ENCODE data around the gene C2orf69. TPM values are rescaled to one million over a fixed set of nuclear protein-coding genes. Genes with fewer than 3 reads are reported as not detected.

The C2orf69 gene
- total and polyA plus RNA-seq, 2 of the 13 experiments (the other 11 are each of a cell fraction or from before 2014, with no cell fraction given): 4.8 to 19.3 TPM

DNA sequence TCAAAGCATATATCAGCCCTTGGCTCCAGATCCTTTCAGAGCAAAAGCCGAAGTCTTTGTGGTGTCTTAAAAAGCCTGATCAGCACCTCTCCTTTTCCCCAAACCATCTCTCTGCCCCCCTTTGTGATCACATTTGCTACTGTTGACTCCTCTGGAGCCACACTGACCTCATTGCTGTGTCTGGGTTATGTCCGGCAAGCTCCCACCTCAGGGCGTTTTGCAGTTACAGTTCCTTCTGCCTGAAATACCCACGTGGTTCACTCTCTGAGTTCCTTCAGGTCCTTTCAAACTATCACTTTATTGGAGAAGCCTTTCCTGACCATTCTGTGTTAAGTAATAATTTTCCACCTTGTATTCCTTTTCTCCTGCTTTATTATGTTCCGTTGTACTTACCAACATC lies 11.8 kb downstream of the C2orf69 start (continued):
- TF ChIP-seq MTF1 (CRISPR knock-in tag; IDR thresholded peaks at IDR 0.05): no peak
- TF ChIP-seq SNAPC2 (CRISPR knock-in tag; IDR thresholded peaks at IDR 0.05): no peak
- no peak for TF ChIP-seq SP140L (CRISPR knock-in tag; IDR thresholded peaks at IDR 0.05; ENCODE audit: borderline replicate concordance)
- no peak for TF ChIP-seq TBX3 (IDR thresholded peaks at IDR 0.05; ENCODE audit: borderline replicate concordance)
- TF ChIP-seq ZFX (CRISPR knock-in tag; IDR thresholded peaks at IDR 0.05; ENCODE audit: low read depth): no peak
- no peak for TF ChIP-seq ZNF235 (CRISPR knock-in tag; IDR thresholded peaks at IDR 0.05; ENCODE audit: borderline replicate concordance)
- TF ChIP-seq, protein P1, sequence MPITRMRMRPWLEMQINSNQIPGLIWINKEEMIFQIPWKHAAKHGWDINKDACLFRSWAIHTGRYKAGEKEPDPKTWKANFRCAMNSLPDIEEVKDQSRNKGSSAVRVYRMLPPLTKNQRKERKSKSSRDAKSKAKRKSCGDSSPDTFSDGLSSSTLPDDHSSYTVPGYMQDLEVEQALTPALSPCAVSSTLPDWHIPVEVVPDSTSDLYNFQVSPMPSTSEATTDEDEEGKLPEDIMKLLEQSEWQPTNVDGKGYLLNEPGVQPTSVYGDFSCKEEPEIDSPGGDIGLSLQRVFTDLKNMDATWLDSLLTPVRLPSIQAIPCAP (CRISPR knock-in tag; IDR thresholded peaks at IDR 0.05; ENCODE audit: low read depth): no peak
- TF ChIP-seq ZFP36L1 (CRISPR knock-in tag; IDR thresholded peaks at IDR 0.05): no peak
- TF ChIP-seq, protein P2, sequence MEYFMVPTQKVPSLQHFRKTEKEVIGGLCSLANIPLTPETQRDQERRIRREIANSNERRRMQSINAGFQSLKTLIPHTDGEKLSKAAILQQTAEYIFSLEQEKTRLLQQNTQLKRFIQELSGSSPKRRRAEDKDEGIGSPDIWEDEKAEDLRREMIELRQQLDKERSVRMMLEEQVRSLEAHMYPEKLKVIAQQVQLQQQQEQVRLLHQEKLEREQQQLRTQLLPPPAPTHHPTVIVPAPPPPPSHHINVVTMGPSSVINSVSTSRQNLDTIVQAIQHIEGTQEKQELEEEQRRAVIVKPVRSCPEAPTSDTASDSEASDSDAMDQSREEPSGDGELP (IDR thresholded peaks at IDR 0.05; ENCODE audit: borderline replicate concordance, low read depth): no peak
- TF ChIP-seq ZNF563 (CRISPR knock-in tag; IDR thresholded peaks at IDR 0.05): no peak
- TF ChIP-seq NFE2L1 (CRISPR knock-in tag; IDR thresholded peaks at IDR 0.05; ENCODE audit: borderline replicate concordance): no peak

DNA sequence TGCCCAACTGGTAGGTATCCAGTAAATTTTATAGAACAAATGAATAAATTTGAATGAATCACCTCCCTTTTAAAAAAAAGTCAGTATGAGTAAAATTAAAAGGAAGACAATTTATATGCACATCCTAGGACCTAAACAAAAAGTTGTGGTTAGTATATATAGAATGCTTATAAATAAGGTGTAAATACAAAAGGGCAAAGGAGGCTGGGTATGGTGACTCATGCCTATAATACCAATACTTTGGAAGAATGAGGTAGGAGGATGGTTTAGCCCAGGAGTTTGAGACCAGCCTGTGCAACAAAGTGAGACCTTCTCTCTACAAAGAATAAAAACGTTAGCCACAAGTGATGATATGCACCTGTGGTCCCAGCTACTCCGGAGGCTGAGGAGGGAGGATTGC lies 12.8 kb downstream of the C2orf69 start:
- DNase-seq (ENCODE audit: low spot score) (no peak), FAIRE-seq (no peak), ATAC-seq (no peak)
- in situ Hi-C loops (cut with HindIII; ENCODE audit: extremely low pct_ligation_motif_present, low pct_unique_long_range_greater_than_20kb) (no loop called here), intact Hi-C loops (cut with micrococcal nuclease; ENCODE audit: unreplicated experiment) (no loop called here)
- Histone ChIP-seq H2AFZ (ENCODE audit: low read length) (no peak overlapping the region), H3K79me2 (ENCODE audit: insufficient read depth, low read length) (peaks cover 47% of the 10 kb centered on the region), H3K27ac (ENCODE audit: extremely low read length, insufficient read depth, low read length) (no peak overlapping the region), H3K27me3 (ENCODE audit: control insufficient read depth in 1 of 2, insufficient read depth in 2 of 2, low read length in 2 of 2) (no peaks in the 10 kb centered on the region), H4K20me1 (ENCODE audit: insufficient read depth, low read length) (no peaks in the 10 kb centered on the region), H3K4me1 (ENCODE audit: insufficient read depth, low read length) (no peaks in the 10 kb centered on the region), H3K4me2 (ENCODE audit: low read depth, low read length) (no peak overlapping the region), H3K9ac (ENCODE audit: insufficient read depth, low read depth, low read length) (no peak overlapping the region), H3K4me3 (replicated peaks in 1 of 3; ENCODE audit: insufficient read depth in 1 of 3, low read depth in 2 of 3, low read length in 3 of 3) (no peak overlapping the region), H3K36me3 (replicated peaks in 1 of 2; ENCODE audit: control insufficient read depth in 1 of 2, insufficient read depth in 2 of 2, low read length in 2 of 2) (peaks cover 10 to 41% of the 10 kb centered on the region in 2 experiments), H3K9me3 (ENCODE audit: low read length) (no peaks in the 10 kb centered on the region)
- CTCF ChIA-PET (ENCODE audit: low intra/inter-chr PET ratio, low total read pairs): no interaction called here
- 95% methylated on average over 2 of the region's 2 CpGs for WGBS (ENCODE audit: low lambda C conversion rate)
- TF ChIP-seq, protein P3, sequence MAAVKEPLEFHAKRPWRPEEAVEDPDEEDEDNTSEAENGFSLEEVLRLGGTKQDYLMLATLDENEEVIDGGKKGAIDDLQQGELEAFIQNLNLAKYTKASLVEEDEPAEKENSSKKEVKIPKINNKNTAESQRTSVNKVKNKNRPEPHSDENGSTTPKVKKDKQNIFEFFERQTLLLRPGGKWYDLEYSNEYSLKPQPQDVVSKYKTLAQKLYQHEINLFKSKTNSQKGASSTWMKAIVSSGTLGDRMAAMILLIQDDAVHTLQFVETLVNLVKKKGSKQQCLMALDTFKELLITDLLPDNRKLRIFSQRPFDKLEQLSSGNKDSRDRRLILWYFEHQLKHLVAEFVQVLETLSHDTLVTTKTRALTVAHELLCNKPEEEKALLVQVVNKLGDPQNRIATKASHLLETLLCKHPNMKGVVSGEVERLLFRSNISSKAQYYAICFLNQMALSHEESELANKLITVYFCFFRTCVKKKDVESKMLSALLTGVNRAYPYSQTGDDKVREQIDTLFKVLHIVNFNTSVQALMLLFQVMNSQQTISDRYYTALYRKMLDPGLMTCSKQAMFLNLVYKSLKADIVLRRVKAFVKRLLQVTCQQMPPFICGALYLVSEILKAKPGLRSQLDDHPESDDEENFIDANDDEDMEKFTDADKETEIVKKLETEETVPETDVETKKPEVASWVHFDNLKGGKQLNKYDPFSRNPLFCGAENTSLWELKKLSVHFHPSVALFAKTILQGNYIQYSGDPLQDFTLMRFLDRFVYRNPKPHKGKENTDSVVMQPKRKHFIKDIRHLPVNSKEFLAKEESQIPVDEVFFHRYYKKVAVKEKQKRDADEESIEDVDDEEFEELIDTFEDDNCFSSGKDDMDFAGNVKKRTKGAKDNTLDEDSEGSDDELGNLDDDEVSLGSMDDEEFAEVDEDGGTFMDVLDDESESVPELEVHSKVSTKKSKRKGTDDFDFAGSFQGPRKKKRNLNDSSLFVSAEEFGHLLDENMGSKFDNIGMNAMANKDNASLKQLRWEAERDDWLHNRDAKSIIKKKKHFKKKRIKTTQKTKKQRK (IDR thresholded peaks at IDR 0.05; ENCODE audit: low read length): no peak
- no peak for TF ChIP-seq FOXA1 (IDR thresholded peaks at IDR 0.05)
- TF ChIP-seq FOXA1 (CRISPR knock-in tag; IDR thresholded peaks at IDR 0.05): no peak
- TF ChIP-seq SRF (IDR thresholded peaks at IDR 0.05; ENCODE audit: low read depth, low read length): no peak
- no peak for TF ChIP-seq HOXA9 (CRISPR knock-in tag; IDR thresholded peaks at IDR 0.05; ENCODE audit: borderline replicate concordance)
- TF ChIP-seq RARG (CRISPR knock-in tag; IDR thresholded peaks at IDR 0.05; ENCODE audit: low read depth): no peak
- no peak for TF ChIP-seq GATAD1 (CRISPR knock-in tag; IDR thresholded peaks at IDR 0.05)
- no peak for TF ChIP-seq FOXM1 (CRISPR knock-in tag; IDR thresholded peaks at IDR 0.05)
- TF ChIP-seq EHMT2 (IDR thresholded peaks at IDR 0.05; ENCODE audit: borderline replicate concordance, low read depth, low read length): no peak
- TF ChIP-seq ZFP41 (CRISPR knock-in tag; IDR thresholded peaks at IDR 0.05; ENCODE audit: borderline replicate concordance): no peak
- TF ChIP-seq AGO2 (optimal IDR thresholded peaks at IDR 0.05; ENCODE audit: low read depth, low read length): no peak
- POLR2A ChIA-PET: no interaction called here
- BruUV-seq (replicated peaks): no TSS peak

All from HepG2 (cell line).